ENCODE data around the gene RYR3. TPM values are rescaled to one million over a fixed set of nuclear protein-coding genes. Genes with fewer than 3 reads are reported as not detected.

RYR3 gene
- total and polyA plus RNA-seq, 2 donors (not counting 1 experiment from before 2014, with no cell fraction given), result not detected

DNA sequence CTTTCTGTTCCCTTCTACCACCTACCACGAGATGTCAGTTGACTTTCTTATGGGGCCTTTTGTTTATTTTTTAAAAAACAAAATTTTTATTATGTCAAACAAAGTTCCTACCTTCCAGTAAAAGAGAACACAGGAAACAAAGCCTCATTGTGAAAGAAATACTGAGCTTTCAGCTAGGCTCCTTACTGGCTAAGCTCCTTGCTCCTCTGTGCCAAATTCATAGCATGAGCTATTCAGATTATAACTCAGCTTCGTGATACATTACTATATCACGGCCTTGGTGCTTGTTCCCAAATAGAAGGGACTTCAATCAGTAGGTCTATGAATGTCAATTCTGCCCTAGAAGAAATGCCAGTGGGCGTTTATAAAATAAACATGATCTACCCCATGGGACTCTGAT, 511.7 kb downstream of the RYR3 start:
- Mint-ChIP-seq H3K9me3 (ENCODE audit: insufficient read depth) (no peaks in the 10 kb centered on the region), H3K4me1 (no peaks in the 10 kb centered on the region), H3K27ac (no peak overlapping the region), H3K4me3 (no peak overlapping the region), H3K27me3 (peaks cover 6% of the 10 kb centered on the region)
- no peaks in the 10 kb centered on the region for H3K79me2 ChIP-seq (ENCODE audit: control insufficient read depth, insufficient read depth, low read length)
- intact Hi-C loops (cut with micrococcal nuclease), result no loop called here
- DNase-seq (no peak), ATAC-seq (ENCODE audit: low read depth) (no peak)
- H3K9me3 ChIP-seq (ENCODE audit: control extremely low read depth in 1 of 3, control insufficient read depth in 2 of 3, insufficient read depth in 1 of 3, low read length in 2 of 3), result no peaks in the 10 kb centered on the region
- ChIA-PET CTCF (no interaction called here), POLR2A (no interaction called here)
- no peak overlapping the region for H3K4me2 ChIP-seq (replicated peaks; ENCODE audit: low read depth, low read length, poor library complexity, severe bottlenecking)
- H2AFZ ChIP-seq (ENCODE audit: insufficient read depth, low read depth, low read length, poor library complexity, severe bottlenecking), result no peak overlapping the region
- 85% methylated on average over 2 of the region's 4 CpGs for WGBS (ENCODE audit: insufficient coverage)
- no peaks in the 10 kb centered on the region for H3K36me3 ChIP-seq (replicated peaks in 1 of 2; ENCODE audit: control extremely low read depth in 1 of 2, control insufficient read depth in 1 of 2, extremely low read depth in 1 of 2, insufficient read depth in 2 of 2, low read length in 1 of 2)
- no peak overlapping the region for H3K9ac ChIP-seq (ENCODE audit: low read length)
- H3K4me3 ChIP-seq (ENCODE audit: control extremely low read depth in 1 of 5, extremely low read depth in 1 of 5, insufficient read depth in 1 of 5, low read depth in 2 of 5, low read length in 4 of 5), result no peak overlapping the region
- TF ChIP-seq, protein P1, sequence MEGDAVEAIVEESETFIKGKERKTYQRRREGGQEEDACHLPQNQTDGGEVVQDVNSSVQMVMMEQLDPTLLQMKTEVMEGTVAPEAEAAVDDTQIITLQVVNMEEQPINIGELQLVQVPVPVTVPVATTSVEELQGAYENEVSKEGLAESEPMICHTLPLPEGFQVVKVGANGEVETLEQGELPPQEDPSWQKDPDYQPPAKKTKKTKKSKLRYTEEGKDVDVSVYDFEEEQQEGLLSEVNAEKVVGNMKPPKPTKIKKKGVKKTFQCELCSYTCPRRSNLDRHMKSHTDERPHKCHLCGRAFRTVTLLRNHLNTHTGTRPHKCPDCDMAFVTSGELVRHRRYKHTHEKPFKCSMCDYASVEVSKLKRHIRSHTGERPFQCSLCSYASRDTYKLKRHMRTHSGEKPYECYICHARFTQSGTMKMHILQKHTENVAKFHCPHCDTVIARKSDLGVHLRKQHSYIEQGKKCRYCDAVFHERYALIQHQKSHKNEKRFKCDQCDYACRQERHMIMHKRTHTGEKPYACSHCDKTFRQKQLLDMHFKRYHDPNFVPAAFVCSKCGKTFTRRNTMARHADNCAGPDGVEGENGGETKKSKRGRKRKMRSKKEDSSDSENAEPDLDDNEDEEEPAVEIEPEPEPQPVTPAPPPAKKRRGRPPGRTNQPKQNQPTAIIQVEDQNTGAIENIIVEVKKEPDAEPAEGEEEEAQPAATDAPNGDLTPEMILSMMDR (IDR thresholded peaks at IDR 0.05), result no peak
- TF ChIP-seq EZH2 (IDR thresholded peaks at IDR 0.05; ENCODE audit: borderline replicate concordance, insufficient read depth, low read depth, low read length, poor library complexity, severe bottlenecking), result no peak
- no peaks in the 10 kb centered on the region for H3K27me3 ChIP-seq (replicated peaks in 1 of 4; ENCODE audit: control extremely low read depth in 1 of 4, control insufficient read depth in 3 of 4, insufficient read depth in 4 of 4, low read length in 3 of 4)
- no peaks in the 10 kb centered on the region for H3K4me1 ChIP-seq (ENCODE audit: control insufficient read depth in 2 of 2, insufficient read depth in 2 of 2, low read length in 2 of 2)
- H4K20me1 ChIP-seq (ENCODE audit: control insufficient read depth, insufficient read depth, low read length, poor library complexity, severe bottlenecking), result no peaks in the 10 kb centered on the region
- no peak overlapping the region for H3K27ac ChIP-seq (ENCODE audit: low read length in 2 of 2)

DNA sequence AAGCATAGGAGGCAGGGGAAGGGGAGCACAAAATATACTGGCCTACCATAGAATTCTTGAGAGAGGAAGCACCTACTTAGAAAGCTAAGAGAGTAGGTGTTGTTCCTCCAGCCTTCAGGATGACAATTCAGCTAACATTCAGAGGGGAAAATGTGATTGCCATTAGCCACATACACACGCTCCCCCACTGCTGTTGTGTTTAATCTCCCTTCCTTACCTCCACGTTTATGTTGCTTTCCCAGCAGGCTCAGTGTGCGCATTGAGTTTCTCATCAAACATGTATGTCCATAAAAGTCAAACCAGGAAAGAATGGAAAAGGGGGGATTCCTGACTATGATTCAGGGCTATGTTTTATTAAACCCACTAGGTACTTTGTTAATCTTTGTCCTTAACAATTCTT, 512.4 kb downstream of the RYR3 start:
- Histone ChIP-seq H3K9me3 (ENCODE audit: control extremely low read depth in 1 of 3, control insufficient read depth in 2 of 3, insufficient read depth in 1 of 3, low read length in 2 of 3) (no peaks in the 10 kb centered on the region), H3K27ac (ENCODE audit: low read length in 2 of 2) (no peak overlapping the region), H3K36me3 (replicated peaks in 1 of 2; ENCODE audit: control extremely low read depth in 1 of 2, control insufficient read depth in 1 of 2, extremely low read depth in 1 of 2, insufficient read depth in 2 of 2, low read length in 1 of 2) (no peaks in the 10 kb centered on the region), H3K4me3 (ENCODE audit: control extremely low read depth in 1 of 5, extremely low read depth in 1 of 5, insufficient read depth in 1 of 5, low read depth in 2 of 5, low read length in 4 of 5) (no peak overlapping the region), H3K4me1 (ENCODE audit: control insufficient read depth in 2 of 2, insufficient read depth in 2 of 2, low read length in 2 of 2) (no peaks in the 10 kb centered on the region), H4K20me1 (ENCODE audit: control insufficient read depth, insufficient read depth, low read length, poor library complexity, severe bottlenecking) (no peaks in the 10 kb centered on the region), H3K9ac (ENCODE audit: low read length) (no peak overlapping the region), H2AFZ (ENCODE audit: insufficient read depth, low read depth, low read length, poor library complexity, severe bottlenecking) (no peak overlapping the region), H3K79me2 (ENCODE audit: control insufficient read depth, insufficient read depth, low read length) (no peaks in the 10 kb centered on the region), H3K27me3 (replicated peaks in 1 of 4; ENCODE audit: control extremely low read depth in 1 of 4, control insufficient read depth in 3 of 4, insufficient read depth in 4 of 4, low read length in 3 of 4) (no peaks in the 10 kb centered on the region), H3K4me2 (replicated peaks; ENCODE audit: low read depth, low read length, poor library complexity, severe bottlenecking) (no peak overlapping the region)
- WGBS (ENCODE audit: insufficient coverage), result no CpG with 5 or more reads among the region's 3 CpGs
- CTCF ChIA-PET, result no interaction called here
- intact Hi-C loops (cut with micrococcal nuclease), result no loop called here
- peaks cover 6% of the 10 kb centered on the region for H3K27me3 Mint-ChIP-seq
- TF ChIP-seq, protein P1 (IDR thresholded peaks at IDR 0.05), result no peak
- no peak for TF ChIP-seq EZH2 (IDR thresholded peaks at IDR 0.05; ENCODE audit: borderline replicate concordance, insufficient read depth, low read depth, low read length, poor library complexity, severe bottlenecking)
- no peak for ATAC-seq (ENCODE audit: low read depth)
- H3K4me1 Mint-ChIP-seq, result no peaks in the 10 kb centered on the region
- no peak for DNase-seq
- no peaks in the 10 kb centered on the region for H3K9me3 Mint-ChIP-seq (ENCODE audit: insufficient read depth)
- H3K27ac Mint-ChIP-seq, result no peak overlapping the region
- H3K4me3 Mint-ChIP-seq, result no peak overlapping the region
- POLR2A ChIA-PET, result no interaction called here
